Motor neuron (in vitro differentiated cells): ENCODE measurements around the gene TPM4. TPM values are rescaled to one million over a fixed set of nuclear protein-coding genes. Genes with fewer than 3 reads are reported as not detected.
A peak's percentile ranks its signal among the peaks of the same experiment; 100 is the strongest.
"Not testable (repeated sequence)": the region's sequence is repeated elsewhere in the genome, so short reads cannot be mapped to it uniquely, and the experiment has no call there.

Experiments used
- ATAC-seq, 8 experiments: fragments of 200-7000 bp; cut with Tn5 transposase; replicated peaks in 6 of 8; 2 replicates each; pipeline ENCODE4 v1.8.0; 2021; ENCODE audit warnings: mild to moderate bottlenecking in 8 of 8, moderate library complexity in 8 of 8
- H3K27ac ChIP-seq, 2 donors: fragments of 250-450 bp; sonication (Bioruptor Pico); 2 replicates each; pipeline ENCODE4 v1.9.0; 2021; ENCODE audit warnings: antibody characterized with exemption in 2 of 2, mild to moderate bottlenecking in 2 of 2, moderate library complexity in 1 of 2
- H3K4me1 ChIP-seq, 2 donors: fragments of 250-450 bp; sonication (Bioruptor Pico); replicated peaks in 1 of 2; 2 replicates each; pipeline ENCODE4 v1.6.1; 2021; ENCODE audit warnings: antibody characterized with exemption in 2 of 2, mild to moderate bottlenecking in 2 of 2, moderate library complexity in 1 of 2
- H3K4me3 ChIP-seq, 5 donors: fragments of 250-450 bp; sonication (Bioruptor Pico); 2 replicates each; pipeline ENCODE4 v1.9.0; 2021; ENCODE audit warnings: antibody characterized with exemption in 5 of 5, mild to moderate bottlenecking in 5 of 5, moderate library complexity in 4 of 5
- WGBS, 10 experiments: fragments of 450-650 bp; shearing (Covaris generic); methylation state at CpG; one replicate each; pipeline ENCODE4 v1.0.0; 2022; 5-methylcytosine and 5-hydroxymethylcytosine counted together
- in situ Hi-C, 9 experiments: fragments of 400-800 bp; cut with MboI; loops; one replicate each; pipeline ENCODE4 v1.15.0; 2021; ENCODE audit warnings: low sequenced_read_pairs in 9 of 9, low pct_unique_long_range_greater_than_20kb in 2 of 9; ENCODE audit not compliant: unreplicated experiment in 9 of 9
- total RNA-seq, 8 experiments: library from RNA; unstranded; fragments of 300-600 nt; gene quantifications; 2 replicates each; pipeline versions ENCODE4 v1.2.3 to v1.2.4, GENCODE V29; 2022

Gene TPM4
- total RNA-seq, 8 experiments from 2014 or later, result 73.0 to 457 (median 228) TPM

- in situ Hi-C loops, result no loop called here
- H3K4me3 ChIP-seq, result no peak overlapping the region
- no peaks in the 10 kb centered on the region for H3K4me1 ChIP-seq
- ATAC-seq, result no peak
- H3K27ac ChIP-seq, result no peak overlapping the region
- WGBS, 10 experiments, result 63 to 100% (median 88%) methylated on average over 3 to 9 of the region's 13 CpGs; no CpG with 5 or more reads in 3 of the 10 experiments
Observed at GRCh38 chr19:16095071-16095571, 18.8 kb downstream of the TPM4 start.

GRCh38 chr19:16096280-16096855 lies 20.1 kb downstream of the TPM4 start:
- in situ Hi-C loops, result no loop called here

GRCh38 chr19:16098416-16098768 lies 22.1 kb downstream of the TPM4 start:
- Histone ChIP-seq H3K27ac (no peak overlapping the region), H3K4me3 (no peak overlapping the region), H3K4me1 (no peaks in the 10 kb centered on the region)
- no peak for ATAC-seq
- in situ Hi-C loops, result no loop called here
- WGBS, 10 experiments, result 88 to 100% (median 99%) methylated on average over 1 to 6 of the region's 6 CpGs

More at GRCh38 chr19:16096280-16096855, 20.1 kb downstream of the TPM4 start:
- WGBS, 10 experiments, result 70 to 100% (median 96%) methylated on average over 1 to 8 of the region's 10 CpGs; no CpG with 5 or more reads in 1 of the 10 experiments
- Histone ChIP-seq H3K27ac (no peak overlapping the region), H3K4me3 (no peak overlapping the region), H3K4me1 (no peaks in the 10 kb centered on the region)
- ATAC-seq, result no peak

- in situ Hi-C loops, result no loop called here
- no peak overlapping the region for H3K27ac ChIP-seq
- no peak for ATAC-seq
- no peak overlapping the region for H3K4me3 ChIP-seq
- 83 to 100% (median 89%) methylated on average over 1 to 4 of the region's 6 CpGs; no CpG with 5 or more reads in 3 of the 10 experiments for WGBS, 10 experiments
- H3K4me1 ChIP-seq, result no peaks in the 10 kb centered on the region
Observed at GRCh38 chr19:16098821-16099220, 22.5 kb downstream of the TPM4 start.

GRCh38 chr19:16099314-16099965 lies 23.1 kb downstream of the TPM4 start:
- in situ Hi-C loops, H3K4me3 ChIP-seq, H3K27ac ChIP-seq, ATAC-seq, H3K4me1 ChIP-seq: not testable (repeated sequence)
- WGBS, 10 experiments, result 65 to 100% (median 96%) methylated on average over 2 to 8 of the region's 8 CpGs; no CpG with 5 or more reads in 1 of the 10 experiments

- 83 to 100% (median 100%) methylated on average over 1 to 4 of the region's 4 CpGs; no CpG with 5 or more reads in 5 of the 10 experiments for WGBS, 10 experiments
- Histone ChIP-seq H3K27ac (no peak overlapping the region), H3K4me1 (no peaks in the 10 kb centered on the region), H3K4me3 (no peak overlapping the region)
- in situ Hi-C loops, result no loop called here
- ATAC-seq, result no peak
Observed at GRCh38 chr19:16100524-16100923, 24.2 kb downstream of the TPM4 start.

- Histone ChIP-seq H3K4me1 (no peaks in the 10 kb centered on the region), H3K27ac (no peak overlapping the region), H3K4me3 (no peak overlapping the region)
- 77 to 100% (median 93%) methylated on average over 2 to 6 of the region's 6 CpGs; no CpG with 5 or more reads in 2 of the 10 experiments for WGBS, 10 experiments
- in situ Hi-C loops, result no loop called here
- no peak for ATAC-seq
Observed at GRCh38 chr19:16104722-16105121, 28.4 kb downstream of the TPM4 start.

- WGBS, 10 experiments, result 0 to 23% (median 6%) methylated on average over 1 to 3 of the region's 3 CpGs; no CpG with 5 or more reads in 1 of the 10 experiments
- no peaks in the 10 kb centered on the region for H3K4me1 ChIP-seq
- ATAC-seq, result peak in 3 of 8 experiments; percentile 12 to 63 (median 45)
- in situ Hi-C loops, result no loop called here
- no peak overlapping the region for H3K27ac ChIP-seq
- no peak overlapping the region for H3K4me3 ChIP-seq
Observed at GRCh38 chr19:16106121-16106520, 29.8 kb downstream of the TPM4 start.

GRCh38 chr19:16111160-16111908 lies 35.0 kb downstream of the TPM4 start, which contains the start of gene RAB8A:
Gene RAB8A (plus strand): TSS chr19:16111889. CDS start chr19:16111902, 13 bp downstream.
- peak; percentile 95 to 97 (median 96) for ATAC-seq
- in situ Hi-C loops, result no loop called here
- Histone ChIP-seq H3K27ac (peak within 1 kb of the TSS; percentile 74 to 89), H3K4me1 (peaks cover 5 to 7% of the 10 kb centered on the region in 2 donors), H3K4me3 (peak within 1 kb of the TSS; percentile 87 to 98 (median 91))
- WGBS, 10 experiments, result 0 to 18% (median 0%) methylated on average over 1 to 10 of the region's 81 CpGs; no CpG with 5 or more reads in 4 of the 10 experiments

GRCh38 chr19:16111909-16112752 lies 35.8 kb downstream of the TPM4 start:
- in situ Hi-C loops, result no loop called here
- 0 to 19% (median 7%) methylated on average over 3 to 13 of the region's 37 CpGs; no CpG with 5 or more reads in 3 of the 10 experiments for WGBS, 10 experiments
- peak in 3 of 8 experiments; percentile 4 to 9 (median 6) for ATAC-seq

GRCh38 chr19:16112778-16113177 lies 36.5 kb downstream of the TPM4 start:
- H3K4me1 ChIP-seq, result peaks cover 5 to 7% of the 10 kb centered on the region in 2 donors
- peak overlapping the region in 1 of 5 donors; percentile 93 for H3K4me3 ChIP-seq
- WGBS, 10 experiments, result 0 to 100% (median 55%) methylated on average over 1 to 2 of the region's 2 CpGs; no CpG with 5 or more reads in 4 of the 10 experiments
- in situ Hi-C loops, result no loop called here
- ATAC-seq, result no peak
- H3K27ac ChIP-seq, result no peak overlapping the region

More at GRCh38 chr19:16111909-16112752, 35.8 kb downstream of the TPM4 start:
- H3K4me3 ChIP-seq, result peak overlapping the region; percentile 87 to 98 (median 91)
- H3K27ac ChIP-seq, result peak overlapping the region; percentile 74 to 89
- peaks cover 5 to 7% of the 10 kb centered on the region in 2 donors for H3K4me1 ChIP-seq

- in situ Hi-C loops, result no loop called here
- Histone ChIP-seq H3K4me1 (peaks cover 5 to 7% of the 10 kb centered on the region in 2 donors), H3K27ac (no peak overlapping the region), H3K4me3 (no peak overlapping the region)
- WGBS, 10 experiments, result 0 to 100% (median 73%) methylated on average over 1 to 3 of the region's 3 CpGs; no CpG with 5 or more reads in 6 of the 10 experiments
- ATAC-seq, result no peak
Observed at GRCh38 chr19:16113727-16114126, 37.4 kb downstream of the TPM4 start.
